Chondrocyte (in vitro differentiated cells): ENCODE data around the gene CCNC. TPM values are rescaled to one million over a fixed set of nuclear protein-coding genes. Genes with fewer than 3 reads are reported as not detected.

ENCODE experiments used
- DNase-seq: peaks from one replicate; pipeline ENCODE4 v3.0.0; 2021; ENCODE audit warnings: mixed read lengths, low spot score
- H3K27ac Mint-ChIP-seq: one replicate; pipeline ENCODE4 v1.8.0; 2021; ENCODE audit warnings: mild to moderate bottlenecking, moderate library complexity, mixed read lengths; ENCODE audit not compliant: unreplicated experiment
- H3K27me3 Mint-ChIP-seq: 2 replicates; pipeline ENCODE4 v1.8.0; 2021; ENCODE audit warnings: low read depth, mixed read lengths
- H3K36me3 Mint-ChIP-seq: 2 replicates; pipeline ENCODE4 v1.8.0; 2021; ENCODE audit warnings: low read depth, mixed read lengths
- H3K4me1 Mint-ChIP-seq: 2 replicates; pipeline ENCODE4 v1.8.0; 2021; ENCODE audit warnings: low read depth, mild to moderate bottlenecking, mixed read lengths
- H3K4me3 Mint-ChIP-seq: one replicate; pipeline ENCODE4 v1.8.0; 2021; ENCODE audit warnings: mild to moderate bottlenecking, moderate library complexity, mixed read lengths; ENCODE audit not compliant: unreplicated experiment
- H3K9me3 Mint-ChIP-seq: 2 replicates; pipeline ENCODE4 v1.8.0; 2021; ENCODE audit warnings: low read depth, mixed read lengths
- CTCF ChIP-seq: fragments of 200-600 bp; sonication (generic); IDR thresholded peaks from 2 replicates; pipeline ENCODE4 v1.5.0; 2021; ENCODE audit warnings: antibody characterized with exemption, mild to moderate bottlenecking, moderate library complexity
- total RNA-seq: library from RNA; stranded (reverse); gene quantifications from 3 replicates; pipeline ENCODE4 v1.2.1, GENCODE V29; 2021

Gene CCNC
- total RNA-seq, 1 donor from 2014 or later = 35.5 TPM

- Mint-ChIP-seq H3K4me3 (peak overlapping the region; percentile 99), H3K27ac (no peak overlapping the region)
- no peak for TF ChIP-seq CTCF
Measured at GRCh38 chr6:99522531-99522930, 45.9 kb downstream of the CCNC start.

DNA sequence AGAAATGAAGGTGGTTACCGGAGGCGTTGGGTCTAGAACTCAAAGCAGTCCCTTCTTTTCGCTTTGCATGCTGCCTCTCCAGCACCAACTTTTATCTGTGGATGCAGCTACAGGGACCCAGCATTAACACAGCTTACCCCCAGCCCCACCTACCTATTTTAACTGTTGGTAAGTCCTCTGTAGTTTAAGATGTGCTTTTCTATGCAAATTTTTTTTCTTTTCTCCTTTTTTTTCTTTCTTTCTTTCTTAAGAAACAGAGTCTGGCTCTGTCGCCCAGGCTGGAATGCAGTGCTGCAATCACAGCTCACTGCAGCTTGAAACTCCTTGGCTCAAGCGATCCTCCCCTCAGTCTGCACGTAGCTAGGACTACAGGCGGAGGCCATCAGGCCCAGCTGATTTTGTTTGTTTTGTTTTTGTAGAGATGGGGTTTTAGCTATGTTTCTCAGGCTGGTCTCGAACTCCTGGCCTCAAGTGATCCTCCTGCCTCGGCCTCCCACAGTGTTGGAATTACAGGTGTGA lies 46.8 kb downstream of the CCNC start:
- Mint-ChIP-seq H3K27ac (peak overlapping the region; percentile 99), H3K4me1 (peaks cover 18% of the 10 kb centered on the region), H3K27me3 (no peaks in the 10 kb centered on the region), H3K4me3 (peak overlapping the region; percentile 99), H3K9me3 (no peaks in the 10 kb centered on the region), H3K36me3 (no peaks in the 10 kb centered on the region)
- TF ChIP-seq CTCF = no peak
- DNase-seq = no peak

More at GRCh38 chr6:99522531-99522930, 45.9 kb downstream of the CCNC start:
- no peaks in the 10 kb centered on the region for H3K27me3 Mint-ChIP-seq
- peaks cover 18% of the 10 kb centered on the region for H3K4me1 Mint-ChIP-seq
- H3K36me3 Mint-ChIP-seq = peaks cover 2% of the 10 kb centered on the region
- H3K9me3 Mint-ChIP-seq = no peaks in the 10 kb centered on the region
- no peak for DNase-seq

- Mint-ChIP-seq H3K9me3 (no peaks in the 10 kb centered on the region), H3K4me3 (peak overlapping the region; percentile 99), H3K4me1 (peaks cover 22% of the 10 kb centered on the region), H3K27ac (peak overlapping the region; percentile 99), H3K27me3 (no peaks in the 10 kb centered on the region), H3K36me3 (no peaks in the 10 kb centered on the region)
- peak; percentile 95 for DNase-seq
- peak; percentile 84 for TF ChIP-seq CTCF
Measured at GRCh38 chr6:99520855-99521632, 47.4 kb downstream of the CCNC start.

- no peak overlapping the region for H3K4me3 Mint-ChIP-seq
Measured at GRCh38 chr6:99519446-99519845, 49.0 kb downstream of the CCNC start.

DNA sequence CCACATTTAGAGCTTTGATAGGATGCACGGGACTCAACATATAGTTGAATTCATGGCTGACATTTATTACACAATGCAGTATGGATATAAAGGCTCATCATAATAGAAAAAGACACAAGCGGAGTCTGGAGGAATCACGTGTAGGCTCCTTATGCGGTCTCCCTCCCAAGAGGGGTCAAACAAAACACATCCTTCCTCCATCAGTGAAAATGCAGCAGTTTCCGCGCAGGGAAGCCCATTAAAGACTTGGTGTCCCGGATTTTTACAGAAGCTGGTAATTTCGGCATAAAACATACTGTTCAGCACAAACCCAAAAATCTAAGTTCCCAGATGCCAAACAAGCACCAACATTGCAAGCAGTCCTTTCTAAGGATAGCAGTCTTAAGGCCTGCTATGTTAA lies 54.4 kb downstream of the CCNC start:
- Mint-ChIP-seq H3K27me3 (no peaks in the 10 kb centered on the region), H3K9me3 (no peaks in the 10 kb centered on the region), H3K4me1 (peaks cover 25% of the 10 kb centered on the region), H3K27ac (peak overlapping the region; percentile 57), H3K4me3 (peak overlapping the region; percentile 87), H3K36me3 (no peaks in the 10 kb centered on the region)
- no peak for TF ChIP-seq CTCF
- no peak for DNase-seq

More at GRCh38 chr6:99519446-99519845, 49.0 kb downstream of the CCNC start:
- DNase-seq = no peak
- Mint-ChIP-seq H3K9me3 (no peaks in the 10 kb centered on the region), H3K4me1 (peaks cover 28% of the 10 kb centered on the region), H3K27me3 (no peaks in the 10 kb centered on the region), H3K27ac (no peak overlapping the region), H3K36me3 (no peaks in the 10 kb centered on the region)
- no peak for TF ChIP-seq CTCF
